Body of pancreas (tissue), 4 donors: ENCODE results near the gene CD47. TPM values are rescaled to one million over a fixed set of nuclear protein-coding genes. Genes with fewer than 3 reads are reported as not detected.

Experiments
- ATAC-seq: fragments of 150-250 bp; one replicate; pipeline ENCODE4 v1.9.1; 2016
- DNase-seq, 4 donors: peaks; one replicate each; pipeline ENCODE4 v3.0.0-alpha.2; 2019
- H3K27ac ChIP-seq, 4 donors: fragments of 200-600 bp; sonication (generic); 1 replicate in 3 of 4; 2 replicates in 1 of 4; pipeline versions ENCODE4 v1.5.1 to v1.6.1; 2016 to 2019; ENCODE audit warnings: mild to moderate bottlenecking in 1 of 4, mixed read lengths in 1 of 4, moderate library complexity in 1 of 4
- H3K27me3 ChIP-seq, 2 donors: fragments of 200-600 bp; sonication (generic); one replicate each; pipeline ENCODE4 v1.6.0; 2016; ENCODE audit warnings: mild to moderate bottlenecking in 1 of 2
- H3K36me3 ChIP-seq, 2 donors: fragments of 200-600 bp; sonication (generic); replicated peaks in 1 of 2; 2 replicates each; pipeline ENCODE4 v1.5.1; 2016; ENCODE audit warnings: low read depth in 2 of 2; ENCODE audit not compliant: insufficient read depth in 1 of 2
- H3K4me1 ChIP-seq: fragments of 200-600 bp; sonication (generic); one replicate; pipeline ENCODE4 v1.6.0; 2016
- H3K4me3 ChIP-seq, 2 donors: fragments of 200-600 bp; sonication (generic); 1 replicate in 1 of 2; 2 replicates in 1 of 2; pipeline ENCODE4 v1.5.1; 2016 to 2019
- H3K9me3 ChIP-seq, 3 donors: fragments of 200-600 bp; sonication (generic); 1 replicate in 2 of 3; 2 replicates in 1 of 3; pipeline ENCODE4 v1.5.1; 2016
- POLR2A ChIP-seq, 3 donors: fragments of 450-650 bp; IDR thresholded peaks; one replicate each; pipeline ENCODE4 v1.6.1; 2016; ENCODE audit warnings: antibody characterized with exemption in 3 of 3, mild to moderate bottlenecking in 2 of 3
- WGBS, 2 donors: methylation state at CpG; one replicate each; pipeline ENCODE4 v1.1.5; 2017; 5-methylcytosine and 5-hydroxymethylcytosine counted together
- intact Hi-C: fragments of 100-400 bp; cut with DNase I; formaldehyde crosslinking; loops from one replicate; pipeline ENCODE4 v1.15.1; 2023
- total RNA-seq, 2 donors: library from RNA; depleted of rRNA; stranded (reverse); fragments of >200 nt; gene quantifications; one replicate each; pipeline ENCODE4 v1.1.0, GENCODE V29; 2016
- TF ChIP-seq, protein P1 (sequence below), 7 experiments: fragments of 450-650 bp in 4 of 7; fragments of 200-600 bp in 3 of 7; sonication (generic) in 3 of 7; IDR thresholded peaks; one replicate each; pipeline ENCODE4 v1.5.1; 2016 to 2019; ENCODE audit warnings: antibody characterized with exemption in 7 of 7

CD47 gene
- total RNA-seq, 2 donors from 2014 or later: 34.3 to 51.1 TPM

GRCh38 chr3:108118038-108118768 lies 27.4 kb upstream of the CD47 start:
- Histone ChIP-seq H3K9me3 (no peaks in the 10 kb centered on the region), H3K4me1 (no peaks in the 10 kb centered on the region), H3K4me3 (no peak overlapping the region), H3K36me3 (no peaks in the 10 kb centered on the region), H3K27me3 (no peaks in the 10 kb centered on the region), H3K27ac (no peak overlapping the region)
- intact Hi-C loops: no loop called here
- no peak for DNase-seq
- ATAC-seq: no peak
- TF ChIP-seq, protein P1, sequence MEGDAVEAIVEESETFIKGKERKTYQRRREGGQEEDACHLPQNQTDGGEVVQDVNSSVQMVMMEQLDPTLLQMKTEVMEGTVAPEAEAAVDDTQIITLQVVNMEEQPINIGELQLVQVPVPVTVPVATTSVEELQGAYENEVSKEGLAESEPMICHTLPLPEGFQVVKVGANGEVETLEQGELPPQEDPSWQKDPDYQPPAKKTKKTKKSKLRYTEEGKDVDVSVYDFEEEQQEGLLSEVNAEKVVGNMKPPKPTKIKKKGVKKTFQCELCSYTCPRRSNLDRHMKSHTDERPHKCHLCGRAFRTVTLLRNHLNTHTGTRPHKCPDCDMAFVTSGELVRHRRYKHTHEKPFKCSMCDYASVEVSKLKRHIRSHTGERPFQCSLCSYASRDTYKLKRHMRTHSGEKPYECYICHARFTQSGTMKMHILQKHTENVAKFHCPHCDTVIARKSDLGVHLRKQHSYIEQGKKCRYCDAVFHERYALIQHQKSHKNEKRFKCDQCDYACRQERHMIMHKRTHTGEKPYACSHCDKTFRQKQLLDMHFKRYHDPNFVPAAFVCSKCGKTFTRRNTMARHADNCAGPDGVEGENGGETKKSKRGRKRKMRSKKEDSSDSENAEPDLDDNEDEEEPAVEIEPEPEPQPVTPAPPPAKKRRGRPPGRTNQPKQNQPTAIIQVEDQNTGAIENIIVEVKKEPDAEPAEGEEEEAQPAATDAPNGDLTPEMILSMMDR (IDR thresholded peaks at IDR 0.05): no peak
- TF ChIP-seq POLR2A (IDR thresholded peaks at IDR 0.05): no peak
- 72% methylated on average over 6 of the region's 6 CpGs for WGBS, 2 donors

- Histone ChIP-seq H3K9me3 (no peaks in the 10 kb centered on the region), H3K4me1 (no peaks in the 10 kb centered on the region), H3K27me3 (no peaks in the 10 kb centered on the region), H3K36me3 (no peaks in the 10 kb centered on the region), H3K27ac (no peak overlapping the region), H3K4me3 (no peak overlapping the region)
- 59 to 60% methylated on average over 6 of the region's 6 CpGs for WGBS, 2 donors
- ATAC-seq (no peak), DNase-seq (no peak)
- TF ChIP-seq, protein P1 (IDR thresholded peaks at IDR 0.05): no peak
- no peak for TF ChIP-seq POLR2A (IDR thresholded peaks at IDR 0.05)
- intact Hi-C loops: no loop called here
Measured at GRCh38 chr3:108117241-108117775, 26.5 kb upstream of the CD47 start.

- DNase-seq: no peak
- H3K36me3 ChIP-seq: no peaks in the 10 kb centered on the region
- no peak overlapping the region for H3K4me3 ChIP-seq
- H3K27me3 ChIP-seq: no peaks in the 10 kb centered on the region
- no peak for ATAC-seq
- 75 to 78% methylated on average over 16 of the region's 16 CpGs for WGBS, 2 donors
- TF ChIP-seq, protein P1 (IDR thresholded peaks at IDR 0.05): no peak
- TF ChIP-seq POLR2A (IDR thresholded peaks at IDR 0.05): no peak
- H3K9me3 ChIP-seq: no peaks in the 10 kb centered on the region
- intact Hi-C loops: no loop called here
- H3K4me1 ChIP-seq: no peaks in the 10 kb centered on the region
- no peak overlapping the region for H3K27ac ChIP-seq
Measured at GRCh38 chr3:108114423-108115065, 23.7 kb upstream of the CD47 start.

GRCh38 chr3:108113975-108114374 lies 23.1 kb upstream of the CD47 start:
- Histone ChIP-seq H3K4me3 (no peak overlapping the region), H3K4me1 (no peaks in the 10 kb centered on the region), H3K27me3 (no peaks in the 10 kb centered on the region), H3K27ac (no peak overlapping the region), H3K36me3 (no peaks in the 10 kb centered on the region), H3K9me3 (no peaks in the 10 kb centered on the region)
- intact Hi-C loops: no loop called here
- DNase-seq (no peak), ATAC-seq (no peak)
- WGBS, 2 donors: 87 to 89% methylated on average over 15 of the region's 15 CpGs
- no peak for TF ChIP-seq POLR2A (IDR thresholded peaks at IDR 0.05)
- TF ChIP-seq, protein P1 (IDR thresholded peaks at IDR 0.05): no peak
